Caco-2 (cell line): ENCODE measurements around the gene ERAS. TPM values are rescaled to one million over a fixed set of nuclear protein-coding genes. Genes with fewer than 3 reads are reported as not detected.

Source experiments
- BruUV-seq: library from RNA; stranded (reverse); fragments of 400-500 nt; replicated peaks from 2 replicates; lab custom pipeline; 2021; lab: Mats Ljungman, UMichigan
- CTCF ChIA-PET: fragments of 300-600 bp; sonication (Branson Sonifier 250); formaldehyde crosslinking; loops from one replicate; lab custom pipeline; 2022; ENCODE audit warnings: antibody characterized with exemption; lab: Charles Lee
- POLR2A ChIA-PET: fragments of 300-600 bp; sonication (Branson Sonifier 250); formaldehyde crosslinking; loops from one replicate; lab custom pipeline; 2022; ENCODE audit warnings: antibody characterized with exemption; lab: Charles Lee
- DNase-seq, 2 experiments: peaks; one replicate each; pipeline versions ENCODE4 v3.0.0 to v3.0.0-alpha.2; 2020 to 2022
- H3K27me3 ChIP-seq: replicated peaks from 2 replicates; pipeline ENCODE4 v1.6.0; 2011; ENCODE audit warnings: low read length; ENCODE audit not compliant: control insufficient read depth, insufficient read depth
- H3K36me3 ChIP-seq: 2 replicates; pipeline ENCODE4 v1.5.1; 2011; ENCODE audit warnings: low read length; ENCODE audit not compliant: control insufficient read depth, insufficient read depth
- H3K4me1 ChIP-seq: fragments of 250-450 bp; sonication (Bioruptor Pico); 2 replicates; pipeline ENCODE4 v1.5.1; 2020; ENCODE audit warnings: mild to moderate bottlenecking
- H3K4me3 ChIP-seq: 2 replicates; pipeline ENCODE4 v1.5.1; 2011; ENCODE audit warnings: low read depth, mild to moderate bottlenecking, control low read depth, low read length
- H3K9me3 ChIP-seq: fragments of 250-450 bp; sonication (Bioruptor Pico); 2 replicates; pipeline ENCODE4 v1.5.1; 2020; ENCODE audit warnings: mild to moderate bottlenecking, moderate library complexity
- H3K27ac Mint-ChIP-seq: one replicate; pipeline ENCODE4 v1.8.0; 2022; ENCODE audit warnings: mixed read lengths; ENCODE audit not compliant: unreplicated experiment
- H3K27me3 Mint-ChIP-seq: one replicate; pipeline ENCODE4 v1.8.0; 2022; ENCODE audit warnings: mixed read lengths; ENCODE audit not compliant: insufficient read depth, unreplicated experiment
- H3K36me3 Mint-ChIP-seq: one replicate; pipeline ENCODE4 v1.8.0; 2022; ENCODE audit warnings: mild to moderate bottlenecking, mixed read lengths; ENCODE audit not compliant: insufficient read depth, unreplicated experiment
- H3K4me1 Mint-ChIP-seq: one replicate; pipeline ENCODE4 v1.8.0; 2022; ENCODE audit warnings: low read depth, mixed read lengths; ENCODE audit not compliant: unreplicated experiment
- H3K4me3 Mint-ChIP-seq: one replicate; pipeline ENCODE4 v1.8.0; 2022; ENCODE audit warnings: mild to moderate bottlenecking, moderate library complexity, mixed read lengths; ENCODE audit not compliant: unreplicated experiment
- H3K9me3 Mint-ChIP-seq: one replicate; pipeline ENCODE4 v1.8.0; 2022; ENCODE audit warnings: mixed read lengths; ENCODE audit not compliant: unreplicated experiment
- CTCF ChIP-seq, 2 experiments: fragments of 200-600 bp in 1 of 2; IDR thresholded peaks; 1 replicate in 1 of 2; 2 replicates in 1 of 2; pipeline versions ENCODE4 v1.5.1 to v1.8.0; 2011 to 2022; ENCODE audit warnings: antibody characterized with exemption in 1 of 2, control low read depth in 1 of 2, inconsistent platforms in 1 of 2, low read depth in 1 of 2, low read length in 1 of 2, mild to moderate bottlenecking in 1 of 2, moderate library complexity in 1 of 2; ENCODE audit not compliant: insufficient read depth in 1 of 2, severe bottlenecking in 1 of 2, unreplicated experiment in 1 of 2
- intact Hi-C: fragments of 100-400 bp; cut with micrococcal nuclease; formaldehyde crosslinking; loops from one replicate; pipeline ENCODE4 v1.10.0; 2022; ENCODE audit not compliant: unreplicated experiment
- total RNA-seq: library from RNA; stranded (reverse); gene quantifications from 2 replicates; pipeline ENCODE4 v1.2.3, GENCODE V29; 2022

Gene ERAS
- total RNA-seq, 1 experiment from 2014 or later, result not detected

- Mint-ChIP-seq H3K27me3 (no peaks in the 10 kb centered on the region), H3K4me3 (no peak overlapping the region), H3K4me1 (no peaks in the 10 kb centered on the region), H3K9me3 (no peaks in the 10 kb centered on the region), H3K27ac (no peak overlapping the region), H3K36me3 (peaks cover 11% of the 10 kb centered on the region)
- Histone ChIP-seq H3K4me1 (no peaks in the 10 kb centered on the region), H3K9me3 (no peaks in the 10 kb centered on the region), H3K4me3 (no peak overlapping the region), H3K27me3 (no peaks in the 10 kb centered on the region), H3K36me3 (no peaks in the 10 kb centered on the region; the same call in 1 of the 2 replicates)
- POLR2A ChIA-PET, result no interaction called here
- intact Hi-C loops, result no loop called here
- DNase-seq, result no peak
- TF ChIP-seq CTCF (IDR thresholded peaks at IDR 0.05; ENCODE audit: insufficient read depth in 1 of 2, low read depth in 1 of 2, low read length in 1 of 2, severe bottlenecking in 1 of 2, unreplicated experiment in 1 of 2), result no peak
- CTCF ChIA-PET, result no interaction called here
- BruUV-seq, result no TSS peak
These were observed 2.2 kb upstream of the ERAS start for GRCh38 chrX:48824066-48824465.

GRCh38 chrX:48826876-48827653, 752 bp downstream of the ERAS start:
- no peaks in the 10 kb centered on the region for H3K4me1 ChIP-seq
- no peaks in the 10 kb centered on the region for H3K27me3 ChIP-seq
- CTCF ChIA-PET, result interaction anchor here (0.6 kb wide), 1 partner anchor 58 kb away, joined by 10 read pairs; no protein-coding TSS in a partner anchor
- BruUV-seq, result no TSS peak
- H3K36me3 ChIP-seq, result no peaks in the 10 kb centered on the region; the same call in 1 of the 2 replicates
- peaks cover 5% of the 10 kb centered on the region for H3K36me3 Mint-ChIP-seq
- intact Hi-C loops, result no loop called here
- H3K9me3 Mint-ChIP-seq, result no peaks in the 10 kb centered on the region
- no peaks in the 10 kb centered on the region for H3K9me3 ChIP-seq
- no peak overlapping the region for H3K4me3 Mint-ChIP-seq
- H3K4me3 ChIP-seq, result no peak overlapping the region
- POLR2A ChIA-PET, result no interaction called here
- DNase-seq, result no peak
- no peak for TF ChIP-seq CTCF (IDR thresholded peaks at IDR 0.05; ENCODE audit: insufficient read depth in 1 of 2, low read depth in 1 of 2, low read length in 1 of 2, severe bottlenecking in 1 of 2, unreplicated experiment in 1 of 2)
- H3K27me3 Mint-ChIP-seq, result no peaks in the 10 kb centered on the region
- no peaks in the 10 kb centered on the region for H3K4me1 Mint-ChIP-seq
- H3K27ac Mint-ChIP-seq, result no peak overlapping the region

GRCh38 chrX:48827654-48827968, 1.3 kb downstream of the ERAS start:
- POLR2A ChIA-PET, result interaction anchor here (0.7 kb wide), 1 partner anchor 379 kb away, joined by 5 read pairs; no protein-coding TSS in a partner anchor
- H3K27me3 Mint-ChIP-seq, result no peaks in the 10 kb centered on the region
- Histone ChIP-seq H3K36me3 (no peaks in the 10 kb centered on the region; the same call in 1 of the 2 replicates), H3K27me3 (no peaks in the 10 kb centered on the region), H3K4me1 (no peaks in the 10 kb centered on the region), H3K4me3 (no peak overlapping the region), H3K9me3 (no peaks in the 10 kb centered on the region)
- TF ChIP-seq CTCF (IDR thresholded peaks at IDR 0.05; ENCODE audit: insufficient read depth in 1 of 2, low read depth in 1 of 2, low read length in 1 of 2, severe bottlenecking in 1 of 2, unreplicated experiment in 1 of 2), result no peak
- intact Hi-C loops, result no loop called here
- no peak for DNase-seq
- H3K4me1 Mint-ChIP-seq, result no peaks in the 10 kb centered on the region
- no peak overlapping the region for H3K4me3 Mint-ChIP-seq
- CTCF ChIA-PET, result interaction anchor here (0.6 kb wide), 1 partner anchor 58 kb away, joined by 10 read pairs; no protein-coding TSS in a partner anchor
- no peaks in the 10 kb centered on the region for H3K9me3 Mint-ChIP-seq
- BruUV-seq, result no TSS peak
- H3K27ac Mint-ChIP-seq, result no peak overlapping the region
- H3K36me3 Mint-ChIP-seq, result peaks cover 5% of the 10 kb centered on the region
